Measurements from ENCODE around the gene ERVV-1. TPM values are rescaled to one million over a fixed set of nuclear protein-coding genes. Genes with fewer than 3 reads are reported as not detected.
A peak's percentile ranks its signal among the peaks of the same experiment; 100 is the strongest.
"Not testable (repeated sequence)": the region's sequence is repeated elsewhere in the genome, so short reads cannot be mapped to it uniquely, and the experiment has no call there.

The ERVV-1 gene
- total RNA-seq (not detected), polyA plus RNA-seq (not detected), total RNA-seq (not detected)

- Mint-ChIP-seq H3K4me1 (no peaks in the 10 kb centered on the region), H3K27me3 (peaks cover 0 to 7% (median 0%) of the 10 kb centered on the region in 5 donors), H3K27ac (no peak within 1 kb of the TSS), H3K4me3 (no peak within 1 kb of the TSS), H3K9me3 (peaks cover 0 to 84% (median 38%) of the 10 kb centered on the region in 11 donors), H3K36me3 (peaks cover 0 to 23% (median 8%) of the 10 kb centered on the region in 5 donors)
- ATAC-seq (no peak), DNase-seq (no peak)
- ChIA-PET POLR2A (no interaction called here), CTCF (no interaction called here)
- H3K36me3 ChIP-seq (ENCODE audit: control insufficient read depth in 2 of 3, insufficient read depth in 3 of 3, low read length in 3 of 3), result no peaks in the 10 kb centered on the region
- intact Hi-C loops (cut with micrococcal nuclease), result no loop called here
- peaks cover 0 to 10% (median 0%) of the 10 kb centered on the region in 3 experiments for H3K9me3 ChIP-seq (ENCODE audit: control insufficient read depth in 2 of 3, low read length in 3 of 3)
- no peaks in the 10 kb centered on the region for H3K4me1 ChIP-seq (ENCODE audit: control insufficient read depth in 2 of 2, insufficient read depth in 2 of 2, low read length in 2 of 2)
- H3K4me3 ChIP-seq (ENCODE audit: low read length), result no peak within 1 kb of the TSS
- no peak within 1 kb of the TSS for H3K27ac ChIP-seq (ENCODE audit: low read depth, low read length)
- H3K27me3 ChIP-seq (ENCODE audit: control insufficient read depth in 2 of 2, insufficient read depth in 2 of 2, low read length in 2 of 2), result no peaks in the 10 kb centered on the region
Observed at GRCh38 chr19:53013621-53014020, at the start of gene ERVV-1. Gene ERVV-1 (plus strand): TSS chr19:53013921. CDS start chr19:53014091, 170 bp downstream.

- Histone ChIP-seq H3K4me3 (ENCODE audit: low read length) (no peak overlapping the region), H3K27me3 (ENCODE audit: control insufficient read depth in 2 of 2, insufficient read depth in 2 of 2, low read length in 2 of 2) (no peaks in the 10 kb centered on the region), H3K4me1 (ENCODE audit: control insufficient read depth in 2 of 2, insufficient read depth in 2 of 2, low read length in 2 of 2) (peaks cover 4 to 5% of the 10 kb centered on the region in 2 donors), H3K27ac (ENCODE audit: low read depth, low read length) (no peak overlapping the region), H3K36me3 (ENCODE audit: control insufficient read depth in 2 of 3, insufficient read depth in 3 of 3, low read length in 3 of 3) (peaks cover 0 to 12% (median 0%) of the 10 kb centered on the region in 3 experiments), H3K9me3 (ENCODE audit: control insufficient read depth in 2 of 3, low read length in 3 of 3) (peaks cover 0 to 23% (median 5%) of the 10 kb centered on the region in 3 experiments)
- DNase-seq (no peak), ATAC-seq (no peak)
- Mint-ChIP-seq H3K4me1 (peaks cover 10 to 14% (median 13%) of the 10 kb centered on the region in 7 donors), H3K4me3 (no peak overlapping the region), H3K36me3 (peaks cover 18 to 46% (median 30%) of the 10 kb centered on the region in 5 donors), H3K27me3 (peaks cover 0 to 13% (median 0%) of the 10 kb centered on the region in 5 donors), H3K27ac (no peak overlapping the region), H3K9me3 (peaks cover 7 to 87% (median 36%) of the 10 kb centered on the region in 11 donors)
- intact Hi-C loops (cut with micrococcal nuclease), result loop anchor here (10.0 kb wide), 5 partner anchors 183 to 1497 kb away; partner anchors contain the start of genes LENG9 (in 1 of the 2), ZNF525 (in 1 of the 2), ZNF600 (in 1 of the 2) and ZNF766 (in 1 of the 2)
- ChIA-PET CTCF (no interaction called here), POLR2A (interaction anchor here (0.6 kb wide), 2 partner anchors 272 to 505 kb away, joined by 3 read pairs; no protein-coding TSS in a partner anchor)
Observed at GRCh38 chr19:52967772-52968171, 45.9 kb upstream of the ERVV-1 start.

- no peak overlapping the region for H3K27ac ChIP-seq (ENCODE audit: low read depth, low read length)
- DNase-seq (no peak), ATAC-seq (no peak)
- H3K27ac Mint-ChIP-seq, result peak overlapping the region in 1 of 9 donors; percentile 78
- ChIA-PET CTCF (no interaction called here), POLR2A (no interaction called here)
- intact Hi-C loops (cut with micrococcal nuclease), result no loop called here
- peaks cover 0 to 5% (median 0%) of the 10 kb centered on the region in 5 donors for H3K27me3 Mint-ChIP-seq
- no peaks in the 10 kb centered on the region for H3K27me3 ChIP-seq (ENCODE audit: control insufficient read depth in 2 of 2, insufficient read depth in 2 of 2, low read length in 2 of 2)
- H3K4me1 ChIP-seq (ENCODE audit: control insufficient read depth in 2 of 2, insufficient read depth in 2 of 2, low read length in 2 of 2), result no peaks in the 10 kb centered on the region
- peaks cover 3 to 81% (median 30%) of the 10 kb centered on the region in 11 donors for H3K9me3 Mint-ChIP-seq
- H3K36me3 ChIP-seq (ENCODE audit: control insufficient read depth in 2 of 3, insufficient read depth in 3 of 3, low read length in 3 of 3), result peaks cover 0 to 13% (median 0%) of the 10 kb centered on the region in 3 experiments
- H3K36me3 Mint-ChIP-seq, result peaks cover 8 to 76% (median 12%) of the 10 kb centered on the region in 5 donors
- H3K9me3 ChIP-seq (ENCODE audit: control insufficient read depth in 2 of 3, low read length in 3 of 3), result peaks cover 0 to 21% (median 0%) of the 10 kb centered on the region in 3 experiments
- H3K4me1 Mint-ChIP-seq, result no peaks in the 10 kb centered on the region
- H3K4me3 ChIP-seq (ENCODE audit: low read length), result no peak overlapping the region
- no peak overlapping the region for H3K4me3 Mint-ChIP-seq
Observed at GRCh38 chr19:52981329-52981728, 32.4 kb upstream of the ERVV-1 start.

GRCh38 chr19:52983167-52983566, 30.6 kb upstream of the ERVV-1 start:
- H3K27me3 ChIP-seq (ENCODE audit: control insufficient read depth in 2 of 2, insufficient read depth in 2 of 2, low read length in 2 of 2); H3K27ac Mint-ChIP-seq; ATAC-seq; H3K27me3 Mint-ChIP-seq; POLR2A ChIA-PET; H3K4me1 Mint-ChIP-seq; intact Hi-C loops (cut with micrococcal nuclease); H3K4me1 ChIP-seq (ENCODE audit: control insufficient read depth in 2 of 2, insufficient read depth in 2 of 2, low read length in 2 of 2); CTCF ChIA-PET; H3K4me3 ChIP-seq (ENCODE audit: low read length); H3K27ac ChIP-seq (ENCODE audit: low read depth, low read length); DNase-seq; H3K4me3 Mint-ChIP-seq: not testable (repeated sequence)
- Histone ChIP-seq H3K36me3 (ENCODE audit: control insufficient read depth in 2 of 3, insufficient read depth in 3 of 3, low read length in 3 of 3) (peaks cover 0 to 32% (median 0%) of the 10 kb centered on the region in 3 experiments), H3K9me3 (ENCODE audit: control insufficient read depth in 2 of 3, low read length in 3 of 3) (peaks cover 0 to 29% (median 0%) of the 10 kb centered on the region in 3 experiments)
- H3K9me3 Mint-ChIP-seq, result peaks cover 15 to 85% (median 36%) of the 10 kb centered on the region in 11 donors
- peaks cover 21 to 85% (median 25%) of the 10 kb centered on the region in 5 donors for H3K36me3 Mint-ChIP-seq

GRCh38 chr19:52987221-52987620, 26.5 kb upstream of the ERVV-1 start:
- Histone ChIP-seq H3K4me3 (ENCODE audit: low read length) (no peak overlapping the region), H3K4me1 (ENCODE audit: control insufficient read depth in 2 of 2, insufficient read depth in 2 of 2, low read length in 2 of 2) (no peaks in the 10 kb centered on the region), H3K27ac (ENCODE audit: low read depth, low read length) (no peak overlapping the region), H3K36me3 (ENCODE audit: control insufficient read depth in 2 of 3, insufficient read depth in 3 of 3, low read length in 3 of 3) (peaks cover 0 to 44% (median 0%) of the 10 kb centered on the region in 3 experiments), H3K27me3 (ENCODE audit: control insufficient read depth in 2 of 2, insufficient read depth in 2 of 2, low read length in 2 of 2) (no peaks in the 10 kb centered on the region), H3K9me3 (ENCODE audit: control insufficient read depth in 2 of 3, low read length in 3 of 3) (peaks cover 0 to 40% (median 0%) of the 10 kb centered on the region in 3 experiments)
- intact Hi-C loops (cut with micrococcal nuclease), result no loop called here
- H3K27me3 Mint-ChIP-seq, result peaks cover 0 to 12% (median 6%) of the 10 kb centered on the region in 5 donors
- no peak overlapping the region for H3K27ac Mint-ChIP-seq
- peaks cover 17 to 87% (median 45%) of the 10 kb centered on the region in 11 donors for H3K9me3 Mint-ChIP-seq
- DNase-seq (no peak), ATAC-seq (no peak)
- peaks cover under 1 to 6% (median 5%) of the 10 kb centered on the region in 7 donors for H3K4me1 Mint-ChIP-seq
- CTCF ChIA-PET, result no interaction called here
- POLR2A ChIA-PET, result no interaction called here
- no peak overlapping the region for H3K4me3 Mint-ChIP-seq
- peaks cover 22 to 79% (median 30%) of the 10 kb centered on the region in 5 donors for H3K36me3 Mint-ChIP-seq

- H3K27me3 ChIP-seq (ENCODE audit: control insufficient read depth in 2 of 2, insufficient read depth in 2 of 2, low read length in 2 of 2), result no peaks in the 10 kb centered on the region
- H3K4me3 ChIP-seq (ENCODE audit: low read length), result no peak overlapping the region
- intact Hi-C loops (cut with micrococcal nuclease), result no loop called here
- ATAC-seq (no peak), DNase-seq (no peak)
- CTCF ChIA-PET, result no interaction called here
- H3K27ac ChIP-seq (ENCODE audit: low read depth, low read length), result no peak overlapping the region
- H3K9me3 Mint-ChIP-seq, result peaks cover 21 to 83% (median 42%) of the 10 kb centered on the region in 11 donors
- peaks cover 0 to 44% (median 0%) of the 10 kb centered on the region in 3 experiments for H3K36me3 ChIP-seq (ENCODE audit: control insufficient read depth in 2 of 3, insufficient read depth in 3 of 3, low read length in 3 of 3)
- H3K4me1 Mint-ChIP-seq, result peaks cover 5 to 16% (median 9%) of the 10 kb centered on the region in 7 donors
- no peak overlapping the region for H3K27ac Mint-ChIP-seq
- H3K4me3 Mint-ChIP-seq, result no peak overlapping the region
- peaks cover 0 to 17% (median 9%) of the 10 kb centered on the region in 5 donors for H3K27me3 Mint-ChIP-seq
- POLR2A ChIA-PET, result no interaction called here
- peaks cover 25 to 71% (median 34%) of the 10 kb centered on the region in 5 donors for H3K36me3 Mint-ChIP-seq
- H3K9me3 ChIP-seq (ENCODE audit: control insufficient read depth in 2 of 3, low read length in 3 of 3), result peaks cover 0 to 40% (median 0%) of the 10 kb centered on the region in 3 experiments
- no peaks in the 10 kb centered on the region for H3K4me1 ChIP-seq (ENCODE audit: control insufficient read depth in 2 of 2, insufficient read depth in 2 of 2, low read length in 2 of 2)
Observed at GRCh38 chr19:52988506-52988905, 25.2 kb upstream of the ERVV-1 start.
